Stimulated activated CD4-positive, alpha-beta T cell treated with anti-CD3 and anti-CD28 coated beads, Interleukin-4, amount 100 ng/mL, for 24 hours (primary cell): ENCODE data around the gene PRADC1.
A peak's percentile ranks its signal among the peaks of the same experiment; 100 is the strongest.
"Not testable (repeated sequence)": the region's sequence is repeated elsewhere in the genome, so short reads cannot be mapped to it uniquely, and the experiment has no call there.

Experiments used
- DNase-seq: peaks from one replicate; pipeline ENCODE4 v3.0.0-alpha.2; 2020

PRADC1 gene

DNA sequence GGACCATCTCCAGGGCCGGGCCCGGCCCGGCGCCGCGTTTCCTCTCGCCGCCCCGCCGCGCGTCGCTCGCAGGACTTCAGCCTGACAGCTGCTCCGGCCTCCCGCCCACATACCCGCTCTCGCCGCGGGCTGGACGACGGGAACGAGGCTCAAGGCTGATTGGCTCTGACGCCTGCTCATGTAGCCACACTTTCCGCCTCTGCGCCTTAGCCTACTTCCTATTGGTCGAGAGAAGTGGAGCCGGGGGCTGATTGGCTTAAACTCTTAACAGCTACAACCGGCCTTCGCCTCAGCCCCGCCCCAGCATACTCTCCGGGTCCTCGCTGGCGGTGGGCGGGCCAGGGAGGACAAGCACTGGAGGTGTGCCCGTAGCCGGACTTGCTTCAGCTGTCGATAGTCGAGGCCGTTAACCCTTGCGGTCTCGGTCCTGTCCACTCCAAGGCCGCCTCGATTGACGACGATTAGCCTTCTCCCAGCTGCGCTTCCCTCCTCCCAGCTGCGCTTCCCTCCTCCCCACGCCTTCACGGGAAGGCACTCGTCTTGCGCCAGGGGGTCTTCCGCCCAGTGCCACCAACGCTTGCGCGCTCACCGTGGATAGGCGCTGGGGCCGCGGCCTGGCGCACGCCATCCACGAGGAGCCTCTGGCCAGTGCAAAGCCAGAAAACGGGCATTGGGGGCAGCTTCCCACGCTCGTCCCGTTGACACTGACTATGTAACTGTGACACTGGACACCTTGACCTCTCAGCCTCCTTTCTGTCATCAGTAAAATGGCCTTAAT is at the start of gene PRADC1:
Gene PRADC1, minus strand, starts transcription at position 86 of the 778 bp plus-strand sequence. Its CDS starts 79 bp downstream, at position 7.
- peak; percentile 96 for DNase-seq

DNA sequence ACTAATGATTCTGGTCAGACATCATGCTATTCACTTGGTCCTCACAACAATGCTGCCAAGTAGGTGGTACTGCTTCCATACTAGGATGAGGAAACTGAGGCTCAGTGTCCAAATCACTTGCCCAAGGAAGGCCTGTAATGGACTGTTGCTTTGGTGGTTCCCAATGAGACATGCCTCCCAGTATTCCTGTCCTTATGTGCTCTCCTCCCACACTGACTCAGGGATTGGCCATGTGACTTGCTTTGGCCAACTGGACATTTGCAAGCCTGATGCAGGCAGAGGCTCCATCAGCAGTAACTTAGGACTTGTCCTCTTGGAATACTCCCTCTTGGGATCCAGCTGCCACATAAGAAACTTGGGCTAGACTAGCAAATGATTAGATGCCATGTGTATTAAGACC is 48.2 kb upstream of the PRADC1 start:
- no peak for DNase-seq

- DNase-seq = no peak
These were observed 46.8 kb upstream of the PRADC1 start for GRCh38 chr2:73279852-73280251.

GRCh38 chr2:73272270-73272669 is 39.2 kb upstream of the PRADC1 start:
- DNase-seq = no peak

- no peak for DNase-seq
These were observed 36.8 kb upstream of the PRADC1 start for GRCh38 chr2:73269686-73270465.

DNA sequence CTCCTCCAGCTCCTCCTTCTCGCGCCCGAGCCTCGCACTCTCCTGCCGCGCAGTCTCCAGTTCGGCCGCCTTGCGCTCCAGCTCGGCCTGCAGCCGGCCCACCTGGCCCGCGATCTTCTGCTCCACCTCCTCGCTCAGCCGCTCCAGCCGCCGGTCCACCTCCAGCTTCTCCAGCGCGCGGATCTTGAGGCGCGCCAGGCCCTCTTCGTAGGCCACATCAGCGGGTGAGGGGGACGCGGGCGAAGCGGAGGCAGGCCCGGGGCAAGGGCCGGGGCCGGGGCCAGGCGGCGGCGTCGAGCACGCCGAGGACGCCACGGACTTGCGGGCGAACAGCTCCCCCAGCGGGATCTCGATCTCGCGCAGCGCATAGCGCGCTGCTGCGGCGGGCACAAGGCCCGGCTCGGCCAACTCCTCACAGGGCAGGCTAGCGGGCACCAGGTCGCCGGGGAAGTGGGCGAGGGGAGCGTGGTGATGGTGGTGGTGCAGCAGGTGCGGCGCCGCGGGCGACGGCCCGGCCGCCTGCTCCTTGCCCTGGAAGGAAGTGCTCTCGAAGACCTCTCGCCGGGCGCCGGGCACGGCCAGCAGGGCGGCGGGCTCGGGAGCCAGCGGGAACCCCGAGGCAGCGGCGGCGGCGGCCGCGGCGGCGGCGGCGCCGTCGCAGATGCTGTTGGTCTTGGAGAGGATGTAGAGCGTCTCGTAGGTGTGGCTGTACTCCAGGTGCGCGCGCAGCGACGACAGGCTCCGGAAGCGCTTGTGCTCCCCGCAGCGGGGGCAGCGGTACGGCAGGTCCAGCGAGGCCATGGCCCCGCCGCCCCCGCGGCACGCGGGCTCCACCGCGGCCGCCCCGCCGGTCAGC is 36.0 kb upstream of the PRADC1 start:
- DNase-seq = peak; percentile 73

- no peak for DNase-seq
These were observed 35.4 kb upstream of the PRADC1 start for GRCh38 chr2:73268366-73268829.

- DNase-seq = no peak
These were observed 34.0 kb upstream of the PRADC1 start for GRCh38 chr2:73267008-73267407.

- no peak for DNase-seq
These were observed 33.2 kb upstream of the PRADC1 start for GRCh38 chr2:73266061-73266901.

DNA sequence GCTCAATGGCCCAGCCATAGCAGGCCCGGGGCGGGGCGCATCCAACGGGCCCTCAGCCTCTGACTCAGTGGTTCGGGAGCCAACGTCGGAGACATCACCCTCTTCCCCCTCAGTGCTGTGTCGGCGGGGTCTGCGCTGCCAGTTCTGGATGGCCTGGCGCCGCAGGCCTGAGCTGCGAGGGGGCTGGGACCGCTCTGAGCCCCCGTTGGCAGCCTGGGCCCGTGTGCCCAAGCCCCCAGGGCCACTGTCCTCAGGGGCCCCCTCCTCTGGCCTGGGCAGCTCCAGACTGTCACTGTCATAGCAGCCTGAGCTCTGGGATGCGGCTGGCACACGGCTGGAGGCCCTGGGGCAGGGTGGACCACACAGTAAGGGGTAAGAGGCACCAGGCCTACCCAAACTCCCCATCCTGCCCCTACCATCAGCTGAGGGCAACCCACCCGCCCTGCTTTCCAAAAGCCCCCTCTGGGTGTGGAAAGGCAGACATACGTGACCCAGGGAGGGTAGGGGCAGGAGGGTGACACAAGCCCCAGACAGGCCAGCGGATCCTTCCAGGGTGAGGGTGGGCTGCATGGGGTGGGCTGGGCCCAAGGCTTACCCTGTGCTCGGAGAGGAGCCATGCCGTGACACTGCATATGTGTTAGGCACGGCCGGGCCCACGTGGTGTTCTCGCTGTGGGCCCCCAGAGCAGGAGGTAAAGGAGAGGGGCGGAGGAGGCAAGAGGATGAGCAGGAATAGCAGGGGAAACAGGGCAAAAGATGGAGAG is 32.4 kb upstream of the PRADC1 start:
- DNase-seq = no peak

DNA sequence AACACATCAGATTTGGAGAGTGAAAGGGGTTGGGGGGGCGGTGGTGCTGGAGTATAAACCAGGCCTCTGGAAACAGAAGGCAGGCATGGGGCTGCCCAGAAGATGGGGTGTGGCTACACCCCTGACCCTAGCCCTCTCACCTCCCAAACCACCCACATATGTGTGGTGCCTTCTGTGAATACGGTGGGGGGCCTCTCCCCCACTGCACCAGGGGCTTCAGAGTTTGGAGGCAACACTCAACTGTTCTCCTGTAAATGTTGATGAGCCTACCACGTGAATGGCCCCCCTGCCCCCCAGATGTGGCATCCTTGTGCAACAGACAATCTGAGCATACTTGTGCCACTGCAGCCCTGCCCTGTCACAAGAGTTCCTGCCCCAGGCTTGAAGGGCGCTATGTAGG is 31.7 kb upstream of the PRADC1 start:
- DNase-seq = no peak

- DNase-seq = no peak
These were observed 31.2 kb upstream of the PRADC1 start for GRCh38 chr2:73264332-73264606.

GRCh38 chr2:73263540-73264331 is 30.7 kb upstream of the PRADC1 start:
- DNase-seq = no peak

DNA sequence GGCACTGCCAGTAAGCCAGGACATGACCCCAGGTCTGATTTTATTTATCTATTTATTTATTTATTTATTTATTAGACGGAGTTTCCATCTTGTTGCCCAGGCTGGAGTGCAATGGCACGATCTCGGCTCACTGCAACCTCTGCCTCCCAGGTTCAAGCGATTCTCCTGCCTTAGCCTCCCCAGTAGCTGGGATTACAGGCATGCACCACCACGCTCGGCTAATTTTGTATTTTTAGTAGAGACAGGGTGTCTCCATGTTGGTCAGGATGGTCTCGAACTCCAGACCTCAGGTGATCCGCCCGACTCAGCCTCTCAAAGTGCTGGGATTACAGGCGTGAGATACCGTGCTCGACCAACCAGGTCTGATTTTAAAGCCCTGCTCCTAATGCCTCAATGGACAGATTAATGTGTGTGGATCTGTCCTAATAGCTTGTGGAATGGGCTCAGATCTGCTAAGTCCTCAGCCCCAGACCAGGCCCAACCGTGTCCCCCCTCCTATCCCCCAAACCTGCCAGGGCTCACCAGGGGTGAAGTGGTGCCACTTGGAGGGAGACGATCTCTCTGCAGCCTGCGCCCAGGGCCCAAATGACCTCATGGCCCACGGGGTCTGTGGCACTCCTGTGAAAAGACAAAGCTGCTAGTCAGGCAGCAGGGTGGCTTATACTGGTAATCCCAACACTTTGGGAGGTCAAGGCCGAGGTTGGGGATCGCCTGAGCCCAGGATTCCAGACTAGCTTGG is 29.8 kb upstream of the PRADC1 start:
- DNase-seq = not testable (repeated sequence)

DNA sequence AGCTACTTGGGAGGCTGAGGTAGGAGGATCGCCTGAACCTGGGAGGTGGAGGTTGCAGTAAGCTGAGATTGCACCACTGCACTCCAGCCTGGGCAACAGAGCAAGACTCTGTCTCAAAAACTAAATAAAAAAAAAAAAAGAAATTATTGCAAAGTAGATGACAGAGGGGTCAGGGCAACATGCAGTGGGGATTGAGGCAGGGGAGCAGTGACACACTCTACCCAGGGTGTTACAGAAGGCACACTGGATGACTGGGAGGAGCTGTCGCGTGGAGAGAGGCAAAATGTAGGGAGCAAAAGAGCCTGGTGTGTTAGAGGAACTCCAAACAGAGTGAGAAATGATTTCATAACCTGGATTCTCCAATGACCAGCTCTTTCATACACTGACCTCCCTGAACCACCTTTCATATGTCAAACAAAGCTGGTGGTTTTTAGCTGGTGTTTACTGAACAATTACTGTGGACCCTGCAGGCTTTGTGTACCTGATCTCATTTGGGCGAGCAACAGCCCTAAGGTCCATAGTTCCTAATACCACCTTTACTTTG is 29.1 kb upstream of the PRADC1 start:
- DNase-seq = no peak

DNA sequence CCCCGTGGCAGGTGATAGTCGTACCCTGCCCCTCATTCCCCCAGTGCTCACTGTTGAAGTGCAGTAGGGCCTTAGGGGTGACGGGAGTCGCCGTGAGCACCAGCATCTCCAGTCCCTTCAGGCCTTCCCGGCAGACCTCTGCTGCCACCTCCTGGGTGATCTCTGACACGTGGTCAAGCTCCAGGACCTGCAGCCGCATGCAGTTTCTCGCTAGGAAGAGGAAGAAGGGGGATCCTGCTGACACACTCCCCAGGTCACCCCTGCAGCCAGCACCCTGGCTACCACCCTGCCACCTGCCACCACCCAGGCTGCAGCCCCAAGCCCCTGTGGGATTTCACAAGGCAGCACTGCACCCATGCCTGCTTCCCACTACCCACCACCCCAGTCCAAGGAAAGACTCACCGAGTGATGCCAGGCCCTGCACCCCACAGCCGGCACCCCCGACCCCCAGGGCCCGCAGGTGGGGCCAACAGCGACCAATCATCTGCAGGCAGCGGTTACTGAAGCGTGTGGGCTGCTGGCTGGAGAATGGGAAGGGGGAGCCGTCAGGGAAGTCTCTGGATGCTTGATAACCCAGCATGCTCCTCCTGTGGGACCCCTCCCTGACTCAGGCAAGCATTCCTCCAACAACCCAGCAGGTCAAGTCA is 27.4 kb upstream of the PRADC1 start:
- no peak for DNase-seq

GRCh38 chr2:73259704-73260337 is 26.8 kb upstream of the PRADC1 start:
- DNase-seq = no peak

- DNase-seq = no peak
These were observed 26.2 kb upstream of the PRADC1 start for GRCh38 chr2:73259276-73259675.

- no peak for DNase-seq
These were observed 25.8 kb upstream of the PRADC1 start for GRCh38 chr2:73258913-73259215.
